ENCODE results near the gene IGSF9. TPM values are rescaled to one million over a fixed set of nuclear protein-coding genes. Genes with fewer than 3 reads are reported as not detected.

IGSF9 gene
- total RNA-seq, 1 experiment from 2014 or later, result 21.2 TPM

DNA sequence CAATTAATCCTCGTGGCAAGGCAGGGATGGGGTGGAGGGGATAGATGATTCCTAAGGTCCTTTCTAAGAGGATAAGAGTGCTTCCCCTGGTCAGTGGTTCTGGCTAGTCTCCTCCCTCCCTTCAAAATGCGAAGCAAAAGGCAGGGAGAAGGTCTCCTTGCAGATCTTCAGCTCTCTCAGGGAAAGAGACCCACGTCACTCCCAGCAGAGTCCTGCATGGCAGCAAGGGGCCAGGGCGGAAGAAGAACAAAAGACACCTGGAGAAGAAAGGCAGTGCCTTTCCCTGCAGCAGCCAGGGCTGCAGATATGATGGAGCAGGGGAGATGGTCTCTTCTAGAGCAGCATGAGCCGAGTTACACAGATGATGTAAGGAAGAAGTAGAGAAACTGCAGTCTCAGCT, 38.3 kb upstream of the IGSF9 start:
- no TSS peak for BruUV-seq (replicated peaks)
- Mint-ChIP-seq H3K4me1 (ENCODE audit: low read depth, unreplicated experiment) (peaks cover 10% of the 10 kb centered on the region), H3K4me3 (ENCODE audit: unreplicated experiment) (no peak overlapping the region), H3K9me3 (ENCODE audit: unreplicated experiment) (no peaks in the 10 kb centered on the region), H3K27me3 (ENCODE audit: insufficient read depth, unreplicated experiment) (no peaks in the 10 kb centered on the region), H3K27ac (ENCODE audit: unreplicated experiment) (no peak overlapping the region), H3K36me3 (ENCODE audit: insufficient read depth, unreplicated experiment) (no peaks in the 10 kb centered on the region)
- ChIA-PET POLR2A (no interaction called here), CTCF (no interaction called here)
- no peaks in the 10 kb centered on the region for H3K27me3 ChIP-seq (replicated peaks; ENCODE audit: control insufficient read depth, insufficient read depth, low read length)
- H3K4me3 ChIP-seq (ENCODE audit: low read depth, low read length), result no peak overlapping the region
- intact Hi-C loops (cut with micrococcal nuclease; ENCODE audit: unreplicated experiment), result no loop called here
- H3K36me3 ChIP-seq (ENCODE audit: control insufficient read depth, insufficient read depth, low read length), result no peaks in the 10 kb centered on the region
- DNase-seq, result no peak
- no peak for TF ChIP-seq CTCF (IDR thresholded peaks at IDR 0.05; ENCODE audit: insufficient read depth in 1 of 2, low read depth in 1 of 2, low read length in 1 of 2, severe bottlenecking in 1 of 2, unreplicated experiment in 1 of 2)
- no peaks in the 10 kb centered on the region for H3K9me3 ChIP-seq
- H3K4me1 ChIP-seq, result no peaks in the 10 kb centered on the region

- POLR2A ChIA-PET, result no interaction called here
Observed at GRCh38 chr1:159982280-159982679, 36.9 kb upstream of the IGSF9 start.

DNA sequence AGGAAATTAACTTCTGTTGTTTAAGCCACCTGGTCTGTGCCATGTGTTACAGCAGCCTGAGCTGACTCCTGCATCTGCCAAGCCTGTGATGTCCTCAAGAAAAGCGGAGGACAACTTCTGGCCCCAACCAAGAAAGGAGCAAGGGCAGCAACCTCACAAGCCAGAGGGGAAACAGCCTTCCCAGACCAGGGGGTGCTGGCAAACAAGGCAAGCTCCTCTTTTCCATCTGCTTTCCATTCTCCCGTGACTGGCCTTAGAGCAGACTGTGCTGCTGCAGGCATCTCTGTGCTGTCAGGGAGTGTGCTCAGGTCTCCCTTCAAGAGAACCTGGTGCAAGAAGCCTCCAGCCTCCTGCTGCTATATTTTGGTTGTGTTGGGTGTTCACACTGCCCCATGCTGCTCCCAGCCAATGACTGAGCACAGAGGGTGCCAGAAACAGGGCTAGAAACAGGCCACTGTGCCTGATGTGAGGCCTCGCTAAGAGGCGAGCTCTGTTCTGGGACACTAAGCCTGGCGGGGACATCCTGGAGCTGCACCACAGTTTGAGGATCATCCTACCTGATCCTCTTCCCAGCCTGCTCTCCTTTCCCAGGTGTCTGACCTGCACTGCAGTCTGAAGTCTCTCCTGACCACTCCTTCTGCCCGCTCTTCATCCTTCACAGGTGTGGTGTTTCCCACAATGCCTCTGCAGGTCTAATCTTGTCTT, 36.1 kb upstream of the IGSF9 start:
- TF ChIP-seq CTCF (IDR thresholded peaks at IDR 0.05; ENCODE audit: insufficient read depth in 1 of 2, low read depth in 1 of 2, low read length in 1 of 2, severe bottlenecking in 1 of 2, unreplicated experiment in 1 of 2), result no peak
- no peaks in the 10 kb centered on the region for H3K4me1 ChIP-seq
- no peaks in the 10 kb centered on the region for H3K36me3 ChIP-seq (ENCODE audit: control insufficient read depth, insufficient read depth, low read length)
- H3K4me3 Mint-ChIP-seq (ENCODE audit: unreplicated experiment), result no peak overlapping the region
- intact Hi-C loops (cut with micrococcal nuclease; ENCODE audit: unreplicated experiment), result no loop called here
- no TSS peak for BruUV-seq (replicated peaks)
- no peaks in the 10 kb centered on the region for H3K9me3 ChIP-seq
- H3K9me3 Mint-ChIP-seq (ENCODE audit: unreplicated experiment), result no peaks in the 10 kb centered on the region
- ChIA-PET POLR2A (no interaction called here), CTCF (no interaction called here)
- no peak overlapping the region for H3K27ac Mint-ChIP-seq (ENCODE audit: unreplicated experiment)
- peaks cover 10% of the 10 kb centered on the region for H3K4me1 Mint-ChIP-seq (ENCODE audit: low read depth, unreplicated experiment)
- no peaks in the 10 kb centered on the region for H3K27me3 ChIP-seq (replicated peaks; ENCODE audit: control insufficient read depth, insufficient read depth, low read length)
- no peak overlapping the region for H3K4me3 ChIP-seq (ENCODE audit: low read depth, low read length)
- H3K36me3 Mint-ChIP-seq (ENCODE audit: insufficient read depth, unreplicated experiment), result no peaks in the 10 kb centered on the region
- no peak for DNase-seq
- no peaks in the 10 kb centered on the region for H3K27me3 Mint-ChIP-seq (ENCODE audit: insufficient read depth, unreplicated experiment)

More at GRCh38 chr1:159982280-159982679, 36.9 kb upstream of the IGSF9 start:
- intact Hi-C loops (cut with micrococcal nuclease; ENCODE audit: unreplicated experiment), result no loop called here
- Histone ChIP-seq H3K9me3 (no peaks in the 10 kb centered on the region), H3K4me3 (ENCODE audit: low read depth, low read length) (no peak overlapping the region), H3K27me3 (replicated peaks; ENCODE audit: control insufficient read depth, insufficient read depth, low read length) (no peaks in the 10 kb centered on the region), H3K36me3 (ENCODE audit: control insufficient read depth, insufficient read depth, low read length) (no peaks in the 10 kb centered on the region), H3K4me1 (no peaks in the 10 kb centered on the region)
- Mint-ChIP-seq H3K9me3 (ENCODE audit: unreplicated experiment) (no peaks in the 10 kb centered on the region), H3K36me3 (ENCODE audit: insufficient read depth, unreplicated experiment) (no peaks in the 10 kb centered on the region), H3K27me3 (ENCODE audit: insufficient read depth, unreplicated experiment) (no peaks in the 10 kb centered on the region), H3K4me1 (ENCODE audit: low read depth, unreplicated experiment) (peaks cover 10% of the 10 kb centered on the region), H3K27ac (ENCODE audit: unreplicated experiment) (no peak overlapping the region), H3K4me3 (ENCODE audit: unreplicated experiment) (no peak overlapping the region)
- BruUV-seq (replicated peaks), result no TSS peak
- no peak for DNase-seq
- no peak for TF ChIP-seq CTCF (IDR thresholded peaks at IDR 0.05; ENCODE audit: insufficient read depth in 1 of 2, low read depth in 1 of 2, low read length in 1 of 2, severe bottlenecking in 1 of 2, unreplicated experiment in 1 of 2)
- CTCF ChIA-PET, result no interaction called here

Data from Caco-2 (cell line).